Omental fat pad (tissue), 4 donors: ENCODE results near the gene SSR4. TPM values are rescaled to one million over a fixed set of nuclear protein-coding genes. Genes with fewer than 3 reads are reported as not detected.
"Not testable (repeated sequence)": the region's sequence is repeated elsewhere in the genome, so short reads cannot be mapped to it uniquely, and the experiment has no call there.

Experiments used
- ATAC-seq: fragments of 150-250 bp; one replicate; pipeline ENCODE4 v1.9.1; 2016; ENCODE audit warnings: mild to moderate bottlenecking, moderate library complexity; ENCODE audit not compliant: low FRiP score
- DNase-seq: peaks from one replicate; pipeline ENCODE4 v3.0.0-alpha.2; 2019; ENCODE audit warnings: low spot score
- CTCF ChIP-seq, 3 donors: fragments of 450-650 bp; IDR thresholded peaks; one replicate each; pipeline ENCODE4 v1.5.1; 2016 to 2017; ENCODE audit warnings: antibody characterized with exemption in 3 of 3, mild to moderate bottlenecking in 3 of 3, moderate library complexity in 2 of 3
- total RNA-seq, 4 donors: library from RNA; depleted of rRNA; stranded (reverse); fragments of >200 nt; gene quantifications; one replicate each; pipeline ENCODE4 v1.1.0, GENCODE V29; 2016

SSR4 gene
- total RNA-seq, 4 donors from 2014 or later: 126 to 249 (median 179) TPM

- TF ChIP-seq CTCF (IDR thresholded peaks at IDR 0.05): no peak
Observed at GRCh38 chrX:153807976-153808375, 13.5 kb downstream of the SSR4 start.

GRCh38 chrX:153812220-153812619 lies 17.8 kb downstream of the SSR4 start:
- ATAC-seq (no peak), DNase-seq (no peak)
- TF ChIP-seq CTCF (IDR thresholded peaks at IDR 0.05): no peak

More at GRCh38 chrX:153807976-153808375, 13.5 kb downstream of the SSR4 start:
- DNase-seq: no peak
- no peak for ATAC-seq

- TF ChIP-seq CTCF (IDR thresholded peaks at IDR 0.05): no peak
- DNase-seq: no peak
- ATAC-seq: no peak
Observed at GRCh38 chrX:153813161-153813560, 18.7 kb downstream of the SSR4 start.

- ATAC-seq (no peak), DNase-seq (no peak)
- no peak for TF ChIP-seq CTCF (IDR thresholded peaks at IDR 0.05)
Observed at GRCh38 chrX:153814591-153815315, 20.3 kb downstream of the SSR4 start.

- no peak for TF ChIP-seq CTCF (IDR thresholded peaks at IDR 0.05)
- ATAC-seq (no peak), DNase-seq (no peak)
Observed at GRCh38 chrX:153816831-153817690, 22.6 kb downstream of the SSR4 start.

GRCh38 chrX:153818064-153818463 lies 23.6 kb downstream of the SSR4 start:
- not testable (repeated sequence) for ATAC-seq, DNase-seq

- ATAC-seq (peak; percentile 58), DNase-seq (no peak)
- no peak for TF ChIP-seq CTCF (IDR thresholded peaks at IDR 0.05)
Observed at GRCh38 chrX:153818571-153819383, 24.3 kb downstream of the SSR4 start.
